KG1 (cell line): Measurements from ENCODE around the gene BCL7B.
"Not testable (repeated sequence)": the region's sequence is repeated elsewhere in the genome, so short reads cannot be mapped to it uniquely, and the experiment has no call there.

ENCODE experiments used
- DNase-seq: peaks from one replicate; lab custom pipeline; 2025; lab: John Stamatoyannopoulos, UW

The BCL7B gene

DNA sequence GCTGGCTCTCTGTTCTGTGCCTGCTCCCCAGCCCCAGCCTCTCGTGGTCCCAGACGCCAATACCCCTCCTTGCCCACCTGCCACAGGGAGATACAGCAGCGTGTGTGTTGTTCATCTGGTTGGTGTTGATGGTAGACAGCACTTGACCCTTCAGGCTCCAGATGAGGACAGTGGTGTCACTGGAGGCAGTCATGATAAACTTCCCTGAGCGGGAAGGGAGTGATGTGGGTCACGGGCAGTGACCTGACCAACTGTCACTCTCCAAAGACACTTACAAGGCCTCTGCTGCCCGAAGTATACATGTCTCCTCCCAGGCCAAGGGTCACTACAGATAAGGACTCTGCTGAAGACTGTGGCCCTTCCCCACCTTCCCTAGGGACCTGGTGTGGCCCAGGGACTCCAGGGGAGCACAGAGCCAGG lies 15.3 kb upstream of the BCL7B start:
- no peak for DNase-seq

DNA sequence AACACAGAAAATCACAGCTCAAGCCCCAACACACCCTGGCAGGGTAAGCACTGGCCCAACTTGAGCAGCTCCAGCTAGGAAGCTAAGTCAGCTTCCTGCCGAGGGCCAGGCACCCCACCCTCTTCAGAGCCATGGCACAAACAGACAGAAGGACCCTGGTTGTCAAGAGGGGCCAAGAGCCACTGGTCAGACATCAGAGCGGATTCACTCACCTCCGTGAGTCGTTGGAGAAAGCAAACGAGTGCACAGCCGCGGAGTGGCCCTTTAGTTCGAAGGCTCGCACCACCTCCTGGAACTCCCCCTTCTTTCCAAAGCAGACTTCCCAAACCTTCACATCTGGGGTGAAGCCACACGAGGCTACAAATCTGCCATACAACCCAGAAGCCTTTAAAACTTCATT lies 13.5 kb upstream of the BCL7B start:
- DNase-seq, result no peak

DNA sequence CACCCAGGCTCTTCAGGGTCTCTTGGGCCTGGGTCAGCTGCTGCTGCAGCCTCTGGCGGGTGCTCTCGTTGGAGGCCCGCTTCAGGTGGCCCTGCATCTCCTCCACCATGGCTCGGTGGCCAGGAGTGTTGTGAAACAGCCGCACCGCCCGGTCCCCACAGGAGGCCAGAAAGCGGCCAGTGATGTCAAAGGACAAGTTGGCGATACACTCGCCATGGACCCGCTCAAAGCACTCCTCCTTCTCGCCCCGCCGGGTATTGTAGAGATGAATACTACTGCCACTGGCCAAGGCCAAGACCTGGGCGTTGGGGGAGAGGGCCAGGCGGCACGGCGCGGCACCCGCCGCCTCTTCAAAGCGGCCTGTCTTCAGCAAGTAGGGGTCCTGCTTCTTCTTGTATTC lies 13.0 kb upstream of the BCL7B start:
- no peak for DNase-seq

DNA sequence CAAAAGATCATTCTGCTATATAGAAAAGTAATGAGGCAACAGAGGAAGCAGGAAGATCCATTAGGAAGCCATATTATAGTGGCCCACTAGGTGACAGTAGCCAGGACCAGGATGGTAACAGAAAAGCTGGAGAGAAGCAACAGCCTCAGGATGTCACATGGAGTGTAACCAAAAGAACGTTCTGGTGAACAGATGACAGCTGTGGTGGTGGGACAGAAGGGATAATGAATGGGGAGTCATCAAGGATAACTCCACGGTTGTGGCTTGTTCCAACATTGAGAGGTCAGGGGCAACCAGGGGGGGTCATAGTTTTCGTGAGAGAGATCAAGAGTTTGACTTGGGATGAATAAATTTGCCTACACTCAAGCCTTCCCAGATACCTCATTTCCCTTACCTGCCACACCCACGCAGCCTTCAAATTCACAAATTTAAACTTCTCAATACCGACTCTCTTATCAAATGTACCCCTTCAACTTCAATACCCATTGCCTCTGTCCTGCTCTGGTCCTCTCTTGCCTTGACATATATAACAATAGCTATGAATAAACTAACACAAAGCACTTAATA lies 11.6 kb upstream of the BCL7B start:
- no peak for DNase-seq

DNA sequence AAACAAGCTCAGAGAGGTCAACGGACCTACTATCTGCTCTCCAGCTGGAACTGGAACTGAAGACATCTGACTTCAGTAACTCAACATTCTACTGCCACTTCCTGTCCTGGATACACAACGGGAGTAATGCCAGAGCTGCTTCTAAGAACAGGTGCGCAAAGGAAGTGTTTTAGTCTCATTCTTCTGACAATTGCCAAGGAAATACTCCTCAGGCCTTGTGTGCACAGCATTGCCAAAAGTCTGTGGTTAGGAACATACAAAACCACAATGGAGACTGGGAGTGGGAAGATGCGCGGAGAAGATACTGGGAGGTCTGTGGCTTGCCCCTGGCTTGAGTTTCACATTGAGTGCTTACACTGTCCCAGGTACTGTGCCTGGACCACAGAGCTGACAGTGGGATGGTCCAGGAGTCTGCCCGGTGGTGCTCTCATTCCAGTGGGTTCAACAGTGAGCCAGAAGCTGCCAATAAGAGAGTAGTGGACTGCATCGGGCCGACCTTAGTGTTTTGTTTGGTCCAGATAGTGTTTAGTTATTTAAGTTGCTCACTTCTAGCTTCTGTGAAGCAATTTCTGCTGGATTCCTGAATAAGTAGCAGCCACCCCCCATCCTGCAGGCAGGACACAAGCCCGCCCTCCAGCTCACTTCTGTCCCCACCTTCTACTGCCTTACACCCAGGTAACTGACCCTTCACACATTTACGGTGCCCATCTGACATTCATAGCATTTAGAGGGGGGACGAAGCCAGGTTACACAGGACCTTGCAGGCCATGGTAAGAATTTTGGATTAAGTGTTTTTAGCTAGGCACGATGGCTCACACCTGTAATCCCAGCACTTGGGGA lies 10.6 kb upstream of the BCL7B start:
- no peak for DNase-seq

DNA sequence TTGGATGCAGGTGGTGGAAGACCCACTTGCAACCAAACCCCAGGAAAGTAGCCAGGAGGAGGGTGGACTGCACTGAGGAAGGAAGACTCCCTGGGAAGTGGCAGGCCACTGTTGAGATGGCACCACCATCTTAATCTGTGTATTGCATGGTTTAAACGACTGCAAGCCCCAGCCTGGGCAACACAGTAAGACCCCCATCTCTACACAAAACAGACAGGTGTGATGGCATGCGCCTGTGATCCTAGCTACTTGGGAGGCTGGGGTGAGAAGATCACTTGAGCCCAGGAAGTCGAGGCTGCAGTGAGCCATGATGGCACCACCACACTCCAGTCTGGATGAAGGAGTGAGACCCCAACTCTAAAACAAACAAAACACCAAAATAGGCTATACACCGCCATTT lies 9.7 kb upstream of the BCL7B start:
- no peak for DNase-seq

DNA sequence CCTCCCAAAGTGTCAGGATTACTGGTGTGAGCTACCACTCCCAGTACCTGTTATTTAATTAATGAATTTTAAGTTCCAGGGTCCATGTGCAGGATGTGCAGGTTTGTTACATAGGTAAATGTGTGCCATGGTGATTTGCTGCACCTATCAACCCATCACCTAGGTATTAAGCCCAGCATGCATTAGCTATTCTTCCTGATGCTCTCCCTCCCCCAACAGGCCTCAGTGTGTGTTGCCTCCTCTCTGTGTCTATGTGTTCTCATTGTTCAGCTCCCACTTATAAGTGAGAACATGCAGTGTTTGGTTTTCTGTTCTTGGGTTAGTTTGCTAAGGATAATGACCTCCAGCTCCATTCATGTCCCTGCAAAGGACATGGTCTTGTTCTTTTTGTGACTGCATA lies 8.9 kb upstream of the BCL7B start:
- DNase-seq, result not testable (repeated sequence)

DNA sequence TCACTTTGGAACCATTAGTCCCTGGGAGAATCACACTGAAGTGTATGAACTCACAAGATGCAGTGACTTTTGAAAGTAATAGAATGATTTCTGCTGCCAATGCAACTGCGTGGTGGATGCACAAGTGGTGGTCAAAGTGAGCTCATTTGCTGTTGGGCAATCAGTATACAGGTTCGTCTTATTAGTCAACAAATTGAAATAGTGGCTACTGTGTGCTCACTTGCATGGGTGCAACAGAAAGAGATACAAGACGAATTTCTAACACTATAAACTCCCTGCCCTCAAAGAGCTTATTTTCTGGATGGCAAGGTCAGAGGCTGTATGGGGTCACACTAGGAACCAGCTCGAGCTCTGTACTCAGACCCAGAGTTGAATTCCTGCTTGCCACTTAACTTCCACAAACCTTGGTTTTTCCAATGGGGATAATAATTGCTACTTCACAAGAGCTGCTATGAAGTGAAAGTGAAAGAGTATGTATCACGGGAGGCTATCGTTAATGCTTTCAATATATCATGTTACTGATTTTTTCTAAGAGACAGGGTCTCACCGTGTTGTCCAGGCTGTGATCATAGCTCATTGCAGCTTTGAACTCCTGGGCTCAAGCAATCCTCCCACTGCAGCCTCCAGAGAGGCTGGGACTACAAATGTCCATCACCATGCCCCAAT lies 8.3 kb upstream of the BCL7B start:
- DNase-seq, result no peak

DNA sequence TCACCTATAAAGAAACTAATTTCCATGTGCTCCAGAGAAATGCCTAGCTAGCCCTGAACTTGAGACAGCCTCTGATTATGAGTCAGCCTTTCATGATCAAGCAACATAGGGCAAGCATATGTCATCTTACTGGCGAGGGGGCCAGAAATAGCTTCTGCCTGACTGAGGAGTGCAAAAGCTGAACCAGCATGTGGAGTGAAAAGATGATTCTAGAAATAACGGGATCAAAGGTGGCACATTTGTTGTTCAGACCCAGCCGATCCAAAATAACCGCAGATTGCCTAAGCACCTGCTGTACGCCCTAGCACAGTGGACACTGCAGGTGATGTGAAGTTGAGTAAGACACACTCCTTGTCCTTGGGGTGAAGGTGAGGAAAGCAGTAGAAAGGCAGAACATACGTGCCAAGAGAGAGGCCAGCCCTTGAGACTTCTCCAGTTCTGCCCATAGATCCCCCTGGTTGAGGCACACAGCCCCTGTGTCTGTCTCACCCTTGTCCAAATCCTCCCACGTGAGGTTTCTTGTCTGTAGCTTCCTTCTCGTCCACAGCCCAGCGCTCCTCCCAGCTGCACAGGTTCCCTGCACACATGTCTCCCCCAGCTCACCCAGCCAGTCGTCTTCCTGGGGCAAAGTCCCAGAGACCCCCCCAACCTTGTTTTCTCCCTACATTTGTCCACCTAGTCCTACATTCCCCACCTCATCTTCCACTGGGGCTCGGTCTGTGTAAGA lies 2.8 kb upstream of the BCL7B start:
- DNase-seq, result no peak

DNA sequence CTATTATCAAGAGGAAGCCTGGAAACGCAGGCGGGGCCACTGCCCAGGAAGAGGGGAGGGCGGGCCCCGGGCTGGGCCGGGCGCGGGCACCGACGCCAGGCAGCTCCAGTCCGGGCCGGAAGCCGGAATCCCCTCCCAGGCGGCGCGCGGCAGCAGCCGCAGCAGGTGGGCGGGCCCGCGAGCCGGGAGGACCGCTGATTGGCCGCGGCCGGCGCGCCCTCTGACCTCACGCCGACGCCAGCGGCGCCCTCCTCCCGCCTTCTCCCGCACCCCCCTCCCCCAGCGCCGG lies 438 bp downstream of the BCL7B start:
- peak; percentile 77 for DNase-seq

DNA sequence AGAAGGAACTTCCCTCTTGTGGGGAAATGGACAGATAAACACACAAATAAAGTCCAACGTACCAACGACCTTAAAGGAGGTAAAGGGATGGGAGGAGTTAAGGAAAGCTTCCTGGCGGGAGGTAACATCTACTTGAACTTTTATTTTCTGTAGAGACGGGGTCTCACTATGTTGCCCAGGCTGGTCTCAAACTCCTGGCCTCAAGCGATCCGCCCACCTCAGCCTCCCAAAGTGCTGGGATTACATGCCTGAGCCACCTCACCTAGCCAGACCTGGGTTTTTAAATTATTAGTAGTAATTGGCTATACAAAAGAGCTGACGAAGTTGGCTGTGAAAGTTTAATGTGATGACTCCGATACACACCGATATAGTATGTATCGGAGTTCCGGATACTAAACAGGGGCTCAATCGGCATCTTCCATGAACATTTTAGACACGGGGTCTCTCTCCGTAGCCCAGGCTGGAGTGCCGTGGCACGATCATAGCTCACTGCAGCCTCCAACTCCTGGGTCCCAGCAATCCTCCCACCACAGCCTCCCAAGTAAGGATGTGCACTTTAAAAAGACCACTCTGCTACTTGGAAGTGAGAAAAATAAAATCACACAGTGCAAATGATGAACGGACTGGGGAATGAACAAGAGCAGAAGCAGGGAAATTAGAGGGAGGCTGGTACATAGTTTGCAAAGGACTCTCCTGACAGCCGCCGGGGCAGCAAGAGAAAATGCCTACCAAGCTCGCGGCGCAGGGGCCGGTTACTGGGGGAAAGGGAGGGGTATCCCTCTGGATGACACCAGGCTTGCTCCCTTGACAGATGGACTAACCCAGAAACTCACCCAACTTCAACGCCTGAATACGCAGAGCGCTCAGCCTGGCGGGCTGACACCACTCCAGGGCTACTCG lies 1.0 kb downstream of the BCL7B start:
- no peak for DNase-seq

DNA sequence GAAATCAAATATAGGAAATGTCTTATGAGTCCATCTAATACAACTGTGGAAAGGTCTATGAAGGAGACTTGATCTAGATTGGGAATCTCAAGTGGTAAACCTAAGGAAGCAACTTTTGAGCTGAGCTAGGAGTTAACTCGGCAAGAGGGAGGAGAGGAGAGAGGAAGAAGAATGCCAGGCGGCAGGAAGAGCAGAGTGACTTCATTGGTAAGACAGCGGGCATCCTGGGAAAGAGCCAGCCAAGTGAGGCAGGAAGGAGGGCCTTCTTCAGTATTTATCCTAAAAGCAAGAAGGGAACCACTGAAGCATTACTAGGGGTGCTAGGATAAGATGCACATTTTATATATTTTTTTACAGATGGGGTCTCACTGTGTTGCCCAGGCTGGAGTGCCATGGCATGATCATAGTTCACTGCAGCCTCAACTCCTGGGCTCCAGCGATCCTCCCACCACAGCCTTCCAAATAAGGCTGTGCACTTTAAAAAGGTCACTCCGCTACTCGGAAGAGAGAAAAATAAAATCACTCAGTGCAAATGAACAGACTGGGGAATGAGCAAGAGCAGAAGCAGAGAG lies 2.0 kb downstream of the BCL7B start:
- DNase-seq, result no peak

DNA sequence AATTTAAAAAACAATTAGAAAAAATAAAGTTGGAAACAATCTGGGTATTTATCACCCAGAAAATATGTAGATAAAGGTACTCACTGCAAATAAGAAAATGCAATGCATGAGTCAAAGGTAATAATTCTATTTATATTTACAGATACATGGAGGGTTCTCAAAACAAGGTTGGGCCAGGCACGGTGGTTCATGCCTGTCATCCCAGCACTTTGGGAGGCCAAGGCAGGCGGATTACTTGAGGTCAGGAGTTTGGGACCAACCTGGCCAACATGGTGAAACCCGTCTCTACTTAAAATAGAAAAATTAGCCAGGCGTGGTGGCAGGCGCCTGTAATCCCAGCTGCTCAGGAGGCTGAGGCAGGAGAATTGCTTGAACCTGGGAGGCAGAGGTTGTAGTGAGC lies 7.4 kb downstream of the BCL7B start:
- not testable (repeated sequence) for DNase-seq

DNA sequence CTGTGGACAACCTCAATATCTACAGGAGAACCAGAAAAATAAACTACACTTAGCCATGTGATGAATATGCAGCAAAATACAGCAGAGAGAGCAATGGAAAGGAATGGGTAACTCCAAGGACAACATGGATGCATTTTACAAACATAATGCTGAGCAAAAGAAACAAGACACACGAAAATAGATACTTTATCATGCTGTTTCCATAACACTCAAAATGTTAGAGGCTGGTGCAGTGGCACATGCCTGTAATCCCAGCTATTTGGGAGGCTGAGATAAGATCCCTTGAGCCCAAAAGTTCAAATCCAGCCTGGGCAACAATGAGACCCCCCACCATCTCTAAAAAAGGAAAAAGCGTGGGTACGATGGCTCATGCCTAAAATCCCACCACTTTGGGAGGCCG lies 8.3 kb downstream of the BCL7B start:
- no peak for DNase-seq

DNA sequence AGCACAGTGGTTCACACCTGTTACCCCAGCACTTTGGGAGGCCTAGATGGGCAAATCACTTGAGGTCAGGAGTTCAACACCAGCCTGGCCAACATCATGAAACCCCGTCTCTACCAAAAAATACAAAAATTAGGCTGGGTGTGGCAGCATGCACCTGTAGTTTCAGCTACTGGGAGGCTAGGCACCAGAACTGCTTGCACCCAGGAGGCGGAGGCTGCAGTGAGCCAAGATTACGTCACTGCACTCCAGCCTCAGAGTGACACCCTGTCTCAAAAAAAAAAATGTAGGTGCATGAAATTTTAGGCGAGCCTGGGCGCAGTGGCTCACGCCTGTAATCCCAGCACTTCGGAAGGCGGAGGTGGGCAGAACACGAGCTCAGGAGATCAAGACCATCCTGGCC lies 9.6 kb downstream of the BCL7B start:
- DNase-seq, result no peak

DNA sequence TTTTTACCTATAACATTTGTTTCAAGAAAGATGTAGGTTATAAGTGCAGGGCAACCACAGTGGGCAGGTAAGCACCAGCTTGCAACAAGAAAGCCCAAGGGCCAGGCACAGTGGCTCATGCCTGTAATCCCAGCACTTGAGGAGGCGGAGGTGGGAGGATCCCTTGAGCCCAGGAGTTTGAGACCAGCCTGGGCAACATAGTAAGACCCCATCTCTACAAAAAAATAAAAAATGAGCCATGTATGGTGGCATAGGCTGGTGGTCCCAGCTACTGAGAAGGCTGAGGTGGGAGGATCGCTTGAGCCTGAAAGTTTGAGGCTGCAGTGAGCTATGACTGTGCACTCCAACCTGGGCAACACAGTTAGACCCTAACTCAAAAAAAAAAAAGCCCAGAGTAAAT lies 12.8 kb downstream of the BCL7B start:
- DNase-seq, result no peak

DNA sequence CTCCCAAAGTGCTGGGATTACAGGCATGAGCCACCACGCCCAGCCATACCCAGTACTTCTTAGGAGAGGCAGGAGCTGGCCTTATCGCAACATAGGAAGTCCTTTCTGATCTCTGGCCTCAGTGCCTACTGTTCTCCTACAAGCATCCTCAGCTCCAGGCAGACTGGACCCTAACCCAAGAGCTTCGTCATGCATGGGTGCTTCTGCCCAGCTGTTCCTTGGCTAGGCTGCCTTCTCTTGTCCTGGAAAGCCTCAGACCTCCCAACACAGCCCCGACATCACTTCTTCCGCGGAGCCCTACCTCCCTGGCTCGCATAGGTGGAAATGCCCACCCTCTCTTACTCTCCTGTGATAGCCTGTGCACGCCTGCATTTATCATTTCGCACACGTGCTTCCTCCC lies 15.8 kb downstream of the BCL7B start:
- no peak for DNase-seq

DNA sequence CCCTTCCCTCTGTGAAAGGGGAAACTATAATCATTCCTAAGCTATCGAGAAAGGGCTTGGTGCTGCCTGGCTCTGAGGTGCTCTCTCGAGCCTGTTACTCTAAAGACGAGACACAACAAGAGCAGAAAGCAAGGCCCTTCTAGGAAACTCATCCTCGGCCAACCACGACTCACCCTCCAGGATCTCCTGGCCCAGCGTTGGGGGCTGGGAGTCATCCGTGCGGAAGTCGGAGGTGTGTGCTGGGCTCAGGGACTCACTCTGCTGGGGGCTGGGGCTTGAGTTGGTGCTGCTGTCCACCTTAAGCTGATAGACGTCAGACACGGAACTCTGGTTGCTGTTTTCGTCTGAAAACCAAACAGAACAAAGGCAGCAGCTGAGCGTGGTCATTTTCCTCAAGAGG lies 17.8 kb downstream of the BCL7B start:
- DNase-seq, result no peak

DNA sequence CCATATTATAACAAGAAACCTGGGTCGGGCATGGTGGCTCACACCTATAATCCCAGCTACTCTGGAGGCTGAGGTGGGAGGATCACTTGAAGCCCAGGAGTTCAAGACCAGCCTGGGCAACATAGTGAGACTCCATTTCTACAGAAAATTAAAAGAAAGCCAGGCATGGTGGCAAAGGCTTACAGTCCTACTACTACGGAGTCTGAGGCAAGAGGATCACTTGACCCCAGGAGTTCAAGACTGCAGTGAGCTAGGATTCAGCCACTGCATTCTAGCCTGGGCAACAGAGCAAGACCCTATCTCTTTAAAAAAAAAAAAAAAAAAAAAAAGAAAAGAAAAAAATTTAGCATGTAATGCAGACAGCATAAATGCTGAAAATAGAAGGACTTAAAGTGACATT lies 19.0 kb downstream of the BCL7B start:
- DNase-seq, result not testable (repeated sequence)

DNA sequence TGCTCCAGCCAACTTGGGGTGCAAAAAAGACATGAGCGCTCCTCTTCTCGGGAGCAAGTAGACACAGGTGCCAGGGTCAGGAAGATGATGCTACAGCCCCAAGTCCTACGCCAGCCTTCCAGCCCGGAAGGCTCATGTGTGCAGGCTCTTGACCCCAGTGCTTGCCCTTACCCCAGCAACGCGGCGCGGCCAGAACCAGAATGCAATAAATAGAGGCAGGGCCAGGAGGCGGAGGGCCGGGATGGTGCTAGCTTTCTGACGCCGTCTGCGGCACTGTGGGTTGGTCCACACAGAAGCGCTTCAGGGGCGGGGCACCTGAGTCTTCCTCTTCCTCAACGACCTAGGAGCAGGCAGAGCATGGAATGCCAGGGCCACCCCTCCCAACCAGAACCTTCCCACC lies 20.4 kb downstream of the BCL7B start:
- DNase-seq, result no peak

DNA sequence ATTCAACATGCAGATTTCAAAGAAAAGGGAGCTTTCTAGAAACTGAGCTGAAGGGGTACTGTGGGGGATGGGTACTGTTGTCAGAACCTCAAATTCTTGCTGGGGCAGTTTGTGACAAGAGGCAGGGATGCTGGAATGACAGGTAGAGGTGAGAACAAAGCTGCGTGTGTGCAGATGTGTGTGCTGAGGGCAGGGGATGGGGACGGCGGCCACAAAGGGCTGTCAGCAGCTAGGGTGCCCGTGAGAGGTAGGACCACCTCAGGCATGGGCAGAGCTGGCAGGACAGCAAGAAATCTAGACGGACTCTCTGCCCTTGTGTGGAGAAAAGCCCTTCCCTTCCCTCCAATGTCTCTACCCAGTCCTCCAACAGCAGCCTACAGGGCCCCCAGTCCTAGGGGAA lies 21.0 kb downstream of the BCL7B start:
- no peak for DNase-seq

DNA sequence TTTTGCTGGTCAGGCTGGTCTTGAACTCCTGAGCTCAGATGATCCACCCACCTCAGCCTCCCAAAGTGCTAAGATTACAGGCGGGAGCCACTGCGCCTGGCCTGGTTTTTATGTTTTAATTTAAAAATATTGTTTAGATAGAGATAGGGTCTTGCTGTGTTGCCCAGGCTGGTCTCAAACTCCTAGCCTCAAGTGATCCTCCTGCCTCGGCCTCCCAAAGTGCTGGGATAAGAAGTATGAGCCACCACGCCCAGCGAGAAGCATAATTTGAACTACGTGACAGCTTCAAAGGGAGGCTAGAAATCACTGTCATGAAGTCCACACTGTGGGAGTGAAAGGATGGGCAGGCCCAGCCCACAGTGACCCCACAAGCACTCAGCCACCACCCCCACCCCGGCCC lies 21.6 kb downstream of the BCL7B start:
- not testable (repeated sequence) for DNase-seq
